ENCODE data around the gene CASR.
A peak's percentile ranks its signal among the peaks of the same experiment; 100 is the strongest.

Gene CASR

DNA sequence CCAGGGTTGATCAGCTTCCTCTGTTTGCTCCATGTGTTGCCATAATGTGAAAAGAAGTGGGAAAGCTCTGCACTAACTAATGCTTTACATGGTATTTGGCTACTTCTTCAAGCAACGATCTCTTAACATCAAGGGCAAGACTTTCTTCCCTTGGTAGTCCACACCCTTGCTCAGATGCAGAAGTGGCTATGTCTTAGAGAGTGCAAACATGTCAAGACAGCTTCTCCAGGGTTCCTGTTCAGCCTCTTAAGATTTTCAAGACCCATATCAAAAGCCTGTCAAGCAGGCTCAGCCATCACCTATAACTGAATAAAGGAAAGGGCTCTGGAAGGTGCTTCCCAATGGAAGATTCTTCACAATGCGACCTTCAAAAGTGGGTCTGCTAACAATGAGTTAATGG, 76.7 kb downstream of the CASR start:
- no peak for DNase-seq

DNA sequence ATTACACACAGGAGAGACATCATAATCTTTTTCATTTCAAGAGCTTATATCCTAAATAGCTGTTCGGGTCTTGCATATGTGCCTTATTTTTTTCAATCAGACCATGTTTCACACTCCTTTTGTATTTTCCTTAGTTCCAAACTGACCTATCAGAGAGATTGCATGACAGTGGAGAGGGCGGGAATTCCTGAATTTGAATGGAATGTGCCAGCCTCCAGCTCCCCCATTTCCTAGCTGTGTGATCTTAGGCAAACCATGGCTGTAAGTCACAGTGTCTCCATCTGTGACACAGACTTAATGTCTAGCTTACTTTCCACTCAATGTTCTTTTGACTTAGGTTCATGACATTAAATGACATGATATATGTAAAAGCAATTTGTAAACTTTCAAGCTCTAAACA, 79.6 kb downstream of the CASR start:
- DNase-seq = no peak

- no peak for DNase-seq
Measured at GRCh38 chr3:122263974-122264588, 80.6 kb downstream of the CASR start.

- no peak for DNase-seq
Measured at GRCh38 chr3:122265957-122266356, 82.5 kb downstream of the CASR start.

GRCh38 chr3:122268257-122269024, 85.0 kb downstream of the CASR start:
- no peak for DNase-seq

GRCh38 chr3:122269045-122269444, 85.6 kb downstream of the CASR start:
- DNase-seq = no peak

- DNase-seq = no peak
Measured at GRCh38 chr3:122271246-122271898, 87.9 kb downstream of the CASR start.

DNA sequence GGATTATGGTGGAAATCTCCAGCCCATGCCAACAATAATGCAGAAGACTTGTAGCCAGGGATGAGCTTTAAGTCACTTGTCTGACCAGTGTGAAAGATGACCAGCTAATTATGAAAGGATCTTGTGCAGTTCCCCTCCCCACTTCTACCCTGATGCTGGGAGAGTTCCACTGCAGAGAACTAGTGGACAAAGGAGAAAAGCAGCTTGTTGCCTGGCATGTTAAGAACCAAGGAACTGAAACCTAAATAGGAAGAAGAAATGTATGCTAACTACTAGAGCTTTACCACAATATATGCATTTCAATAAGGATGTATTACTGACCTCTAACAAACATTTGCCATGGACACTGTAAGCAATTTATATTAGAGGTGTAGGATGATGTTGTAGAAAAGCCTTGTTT, 89.4 kb downstream of the CASR start:
- DNase-seq = no peak

DNA sequence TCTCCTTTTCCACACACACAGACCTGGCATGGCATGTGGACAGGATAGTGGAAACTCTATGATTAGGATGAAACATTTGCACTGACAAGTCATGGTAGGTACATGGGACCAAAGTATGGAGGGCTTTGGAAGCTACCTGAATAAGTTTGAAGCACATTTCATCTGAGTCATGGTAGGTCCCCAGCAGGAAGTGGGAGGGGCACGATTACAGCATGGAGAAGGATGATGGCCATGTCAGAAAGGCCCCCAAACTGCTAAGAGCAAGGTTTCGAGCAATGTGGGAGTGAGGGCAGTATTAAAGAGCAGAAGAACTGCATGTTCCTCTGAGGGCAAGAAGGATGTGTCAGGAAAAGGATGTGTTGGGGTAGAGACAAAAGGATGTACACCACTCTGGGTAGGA, 90.0 kb downstream of the CASR start:
- no peak for DNase-seq

- no peak for DNase-seq
Measured at GRCh38 chr3:122281891-122282290, 98.4 kb downstream of the CASR start.

- DNase-seq = no peak
Measured at GRCh38 chr3:122283796-122284445, 100.5 kb downstream of the CASR start.

DNA sequence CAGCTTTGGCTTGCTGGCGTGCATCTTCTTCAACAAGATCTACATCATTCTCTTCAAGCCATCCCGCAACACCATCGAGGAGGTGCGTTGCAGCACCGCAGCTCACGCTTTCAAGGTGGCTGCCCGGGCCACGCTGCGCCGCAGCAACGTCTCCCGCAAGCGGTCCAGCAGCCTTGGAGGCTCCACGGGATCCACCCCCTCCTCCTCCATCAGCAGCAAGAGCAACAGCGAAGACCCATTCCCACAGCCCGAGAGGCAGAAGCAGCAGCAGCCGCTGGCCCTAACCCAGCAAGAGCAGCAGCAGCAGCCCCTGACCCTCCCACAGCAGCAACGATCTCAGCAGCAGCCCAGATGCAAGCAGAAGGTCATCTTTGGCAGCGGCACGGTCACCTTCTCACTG, 101.0 kb downstream of the CASR start:
- no peak for DNase-seq

DNA sequence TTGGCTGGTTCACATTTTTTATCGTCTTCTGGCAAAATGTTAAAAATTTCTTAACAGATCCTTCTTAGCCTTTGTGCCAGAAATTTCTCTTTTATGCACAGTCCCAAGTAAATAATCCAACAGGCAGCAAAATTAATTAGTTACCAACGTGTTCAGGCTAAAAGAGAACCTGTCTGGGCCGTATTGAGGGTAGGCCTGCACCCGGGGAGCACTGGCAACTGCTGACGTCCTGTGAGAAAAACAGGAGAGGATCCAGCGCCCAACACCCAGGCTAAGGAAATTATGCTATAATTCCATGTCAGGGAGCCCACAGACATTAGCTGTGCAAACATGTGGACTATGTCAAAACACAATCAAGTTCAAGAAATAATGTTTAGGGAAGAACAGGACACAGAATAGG, 110.9 kb downstream of the CASR start:
- DNase-seq = no peak

GRCh38 chr3:122295266-122296062, 112.0 kb downstream of the CASR start:
- DNase-seq = no peak

- no peak for DNase-seq
Measured at GRCh38 chr3:122298239-122298638, 114.8 kb downstream of the CASR start.

- DNase-seq = no peak
Measured at GRCh38 chr3:122299215-122299614, 115.7 kb downstream of the CASR start.

GRCh38 chr3:122299872-122300460, 116.5 kb downstream of the CASR start:
- DNase-seq = no peak

GRCh38 chr3:122301063-122301462, 117.6 kb downstream of the CASR start:
- DNase-seq = no peak

DNA sequence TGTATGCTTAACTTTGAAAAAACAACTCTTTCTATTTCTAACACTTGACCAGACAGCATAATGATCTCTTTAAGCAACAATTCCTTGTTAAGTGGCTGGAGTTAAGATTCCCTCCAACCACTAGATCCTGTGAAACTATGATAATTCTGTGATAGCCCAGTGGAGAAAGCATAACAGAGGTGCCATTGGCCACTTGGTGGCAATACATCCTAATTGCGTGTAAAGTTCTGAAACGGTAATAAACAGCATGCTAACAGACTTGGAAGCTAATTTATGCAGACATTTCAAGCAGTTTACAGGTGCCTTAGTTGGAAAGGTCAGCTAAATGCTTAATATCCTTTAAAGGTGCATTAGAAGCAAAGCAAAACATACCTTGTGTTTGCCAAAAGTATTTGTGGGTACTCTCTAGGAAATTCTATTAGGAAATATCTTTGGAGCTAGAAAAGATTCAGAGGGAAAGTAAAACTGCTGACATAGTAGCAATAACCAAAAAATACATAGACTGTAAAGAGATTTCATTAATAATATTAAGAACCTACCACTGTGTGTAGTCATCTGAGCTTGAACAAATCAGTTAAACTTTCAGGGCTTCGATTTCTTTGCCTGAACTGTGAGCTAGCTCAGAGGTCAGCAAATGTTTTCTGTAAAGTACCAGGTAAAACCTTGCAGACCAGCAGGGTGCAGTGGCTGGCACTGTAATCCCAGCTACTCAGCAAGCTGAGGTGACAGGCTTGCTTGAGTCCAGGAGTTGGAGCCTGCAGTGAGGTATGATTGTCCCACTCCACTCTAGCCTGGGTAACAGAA, 122.6 kb downstream of the CASR start:
- peak; percentile 45 for DNase-seq

DNA sequence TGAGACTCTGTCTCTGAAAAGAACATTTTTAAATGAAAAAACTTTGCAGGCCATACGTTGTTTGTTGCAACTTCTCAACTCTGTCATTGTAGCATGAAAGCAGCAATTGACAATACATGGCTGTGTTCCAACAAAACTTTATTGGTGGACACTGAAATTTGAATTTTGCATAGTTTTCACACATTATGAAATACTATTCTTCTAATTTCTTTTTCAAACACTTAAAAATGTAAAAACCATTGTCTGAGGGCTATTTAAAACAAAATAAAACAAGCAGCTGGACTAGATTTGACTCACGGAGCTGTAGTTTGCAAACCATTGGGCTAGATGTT, 123.1 kb downstream of the CASR start:
- DNase-seq = no peak

DNA sequence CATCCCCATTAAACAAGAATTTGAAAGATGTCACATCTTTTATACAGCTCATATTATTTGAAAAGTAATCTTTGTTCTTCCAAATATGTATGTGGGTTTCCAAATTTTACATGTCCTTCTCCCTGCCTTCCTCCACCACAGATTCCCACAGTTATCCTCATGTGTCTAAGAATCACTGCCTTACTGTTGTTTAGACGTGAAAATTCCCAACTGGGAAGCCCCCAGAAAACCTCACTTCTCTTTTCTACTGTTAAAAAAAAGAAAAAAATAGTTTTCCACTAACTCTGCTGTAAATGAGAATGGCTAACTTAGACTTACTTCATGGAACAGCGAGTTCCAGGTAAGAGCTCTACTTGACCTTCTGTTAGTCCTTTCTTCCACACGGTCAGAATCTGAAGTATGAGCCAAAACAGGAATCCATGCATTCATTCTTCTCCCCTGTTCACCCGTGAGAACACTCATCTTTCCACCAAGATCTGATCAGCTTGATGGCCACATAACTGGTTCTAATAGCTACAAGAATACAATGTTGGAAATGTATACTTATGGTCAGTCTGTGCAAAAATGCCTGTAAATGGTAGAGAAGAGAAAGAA, 123.7 kb downstream of the CASR start:
- no peak for DNase-seq
